ENCODE data around the gene ZFP28.

Gene ZFP28

GRCh38 chr19:56595548-56595899 is 56.8 kb downstream of the ZFP28 start:
- no peak for TF ChIP-seq CTCF (conservative IDR thresholded peaks at IDR 0.05; ENCODE audit: low read depth, low read length)
- H3K4me3 ChIP-seq (ENCODE audit: low read length): peak overlapping the region; percentile 88
- no peak for DNase-seq (ENCODE audit: low read depth)

- no peak for DNase-seq (ENCODE audit: low read depth)
- no peak overlapping the region for H3K4me3 ChIP-seq (ENCODE audit: low read length)
- TF ChIP-seq CTCF (conservative IDR thresholded peaks at IDR 0.05; ENCODE audit: low read depth, low read length): no peak
Measured at GRCh38 chr19:56596676-56597075, 57.9 kb downstream of the ZFP28 start.

- no peak for DNase-seq (ENCODE audit: low read depth)
- TF ChIP-seq CTCF (conservative IDR thresholded peaks at IDR 0.05; ENCODE audit: low read depth, low read length): no peak
- H3K4me3 ChIP-seq (ENCODE audit: low read length): no peak overlapping the region
Measured at GRCh38 chr19:56597696-56598095, 58.9 kb downstream of the ZFP28 start.

GRCh38 chr19:56601375-56601774 is 62.6 kb downstream of the ZFP28 start:
- DNase-seq (ENCODE audit: low read depth): no peak
- TF ChIP-seq CTCF (conservative IDR thresholded peaks at IDR 0.05; ENCODE audit: low read depth, low read length): no peak
- no peak overlapping the region for H3K4me3 ChIP-seq (ENCODE audit: low read length)

GRCh38 chr19:56603829-56604228 is 65.1 kb downstream of the ZFP28 start:
- no peak for DNase-seq (ENCODE audit: low read depth)

More at GRCh38 chr19:56603829-56604228, 65.1 kb downstream of the ZFP28 start:
- H3K4me3 ChIP-seq (ENCODE audit: low read length): no peak overlapping the region
- TF ChIP-seq CTCF (conservative IDR thresholded peaks at IDR 0.05; ENCODE audit: low read depth, low read length): no peak

Measured in retinal pigment epithelial cell (primary cell).